Stimulated activated CD8-positive, alpha-beta memory T cell treated with anti-CD3 and anti-CD28 coated beads, Interleukin-4, amount 100 ng/mL, for 48 hours (primary cell): ENCODE data around the gene PNPLA7.

Source experiments
- DNase-seq: peaks from one replicate; pipeline ENCODE4 v3.0.0-alpha.2; 2020

PNPLA7 gene

DNA sequence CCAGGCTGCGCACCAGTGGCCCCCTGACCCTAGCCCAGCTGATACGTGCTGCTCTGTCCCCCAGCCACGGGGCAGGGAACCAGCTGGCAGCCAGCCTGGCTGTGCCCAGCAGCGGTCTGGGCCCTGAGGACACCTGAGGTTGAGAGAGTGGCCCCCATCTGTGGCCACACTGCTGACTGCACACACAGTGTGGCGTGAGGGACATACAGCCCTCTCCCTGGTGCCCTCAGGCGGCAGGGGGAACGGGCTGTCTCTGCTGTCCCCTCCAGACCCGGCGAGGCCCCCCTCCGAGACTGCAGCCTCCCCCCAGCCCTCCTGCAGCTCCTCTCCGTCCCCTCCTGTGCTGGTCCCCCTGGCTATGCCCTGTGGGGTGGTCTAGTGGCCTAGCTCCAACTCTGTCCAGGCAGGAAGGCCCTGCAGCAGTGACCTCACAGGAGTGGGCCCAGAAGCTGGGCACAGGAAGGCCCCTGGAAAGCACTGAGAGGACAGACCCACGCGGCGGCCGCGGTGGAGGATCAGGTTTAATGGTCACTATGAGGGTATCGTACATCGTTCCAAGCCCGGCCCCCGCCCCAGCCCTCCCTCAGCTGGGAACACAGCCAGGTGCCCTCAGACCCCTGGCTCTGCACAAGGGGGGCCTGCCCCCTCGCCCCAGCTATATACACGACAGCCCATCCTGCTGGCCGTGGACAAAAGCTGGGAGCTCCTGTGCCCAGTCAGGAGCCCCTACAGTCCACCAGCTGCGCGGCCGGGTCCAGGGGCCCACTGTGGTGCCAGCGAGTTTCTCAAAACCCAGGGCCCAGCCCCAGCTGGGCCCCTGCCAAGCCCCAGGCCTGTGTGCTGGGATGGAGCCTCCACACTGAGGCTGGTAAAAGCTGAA is 102.2 kb downstream of the PNPLA7 start:
- no peak for DNase-seq

DNA sequence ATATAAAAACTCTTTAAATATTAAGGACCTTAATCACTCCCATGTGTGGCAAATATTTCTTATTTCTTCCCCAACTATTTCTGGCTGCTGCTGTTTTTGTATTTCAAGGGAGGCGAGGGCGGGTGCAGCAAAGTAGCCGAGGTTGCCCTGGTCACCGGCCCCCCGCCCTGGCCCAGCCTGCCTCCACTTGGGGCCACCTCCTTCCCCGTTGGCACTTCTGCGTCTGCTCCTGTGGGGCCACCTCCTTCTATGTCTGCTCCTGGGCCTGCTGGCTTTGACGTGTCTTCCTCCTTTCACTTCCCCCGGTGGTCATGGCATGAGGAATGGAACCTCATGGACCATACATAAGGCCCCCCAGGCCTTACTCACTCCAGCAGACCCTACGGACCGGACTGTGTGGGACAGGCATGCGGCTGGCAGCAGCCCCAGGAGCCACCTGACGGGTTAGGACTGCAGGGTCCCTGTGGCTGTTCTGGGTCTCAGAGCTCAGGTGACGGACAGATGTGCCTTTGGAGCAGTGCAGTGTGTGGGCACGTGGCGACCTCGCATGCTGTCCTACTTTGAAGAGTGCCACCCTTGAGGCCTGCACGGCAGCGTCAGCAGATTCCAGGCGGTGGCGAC is 103.2 kb downstream of the PNPLA7 start:
- no peak for DNase-seq

DNA sequence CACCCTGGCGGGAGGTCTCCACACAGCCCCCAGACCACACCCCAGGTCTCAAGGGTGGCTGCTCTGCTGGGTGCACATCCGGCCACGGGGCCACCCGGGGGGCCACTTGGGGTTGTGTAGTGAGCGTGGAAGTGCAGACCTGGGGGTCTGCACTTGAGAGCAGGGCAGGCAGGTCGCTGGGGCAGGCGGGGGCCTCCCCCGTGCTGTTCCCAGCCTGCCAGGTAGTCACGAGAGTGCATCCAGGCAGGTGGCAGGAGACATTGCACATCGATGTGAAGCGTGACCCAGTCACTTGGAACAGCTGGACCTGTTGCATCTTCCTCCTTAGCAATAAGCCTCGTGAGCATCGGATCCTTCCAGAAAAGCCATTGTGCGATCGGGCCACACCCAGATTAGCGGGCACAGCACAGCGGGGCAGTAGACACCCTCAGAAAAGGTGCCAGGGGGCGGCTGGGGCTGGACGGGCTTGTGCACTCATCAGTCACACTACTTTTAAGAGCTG is 104.2 kb downstream of the PNPLA7 start:
- no peak for DNase-seq

DNA sequence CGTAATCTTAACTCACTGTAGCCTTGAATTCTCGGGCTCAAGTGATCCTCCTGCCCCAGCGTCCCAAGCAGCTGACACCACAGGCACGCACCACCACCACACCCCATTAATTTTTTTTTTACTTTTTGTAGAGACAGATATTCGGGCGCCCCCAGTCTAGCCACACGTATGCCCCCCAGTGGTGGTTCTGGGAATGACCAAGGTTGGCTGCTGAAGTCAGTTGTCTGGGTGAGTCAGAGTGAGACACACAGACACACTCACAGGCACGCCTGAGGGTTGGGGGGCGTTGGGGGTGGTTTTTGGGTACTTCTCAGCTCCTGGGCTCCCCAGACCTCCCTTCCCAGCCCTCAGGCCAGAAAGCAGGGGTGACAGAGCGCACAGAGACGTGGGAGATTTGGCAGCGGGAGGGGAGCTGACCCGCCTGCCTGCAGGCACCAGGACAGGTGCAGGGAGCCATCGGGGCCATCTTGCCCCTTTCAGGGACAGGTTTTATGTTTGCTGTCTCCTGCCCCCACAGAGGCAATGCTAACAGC is 104.9 kb downstream of the PNPLA7 start:
- peak; percentile 93 for DNase-seq

- DNase-seq = no peak
Observed at GRCh38 chr9:137444106-137444790, 106.0 kb downstream of the PNPLA7 start.

GRCh38 chr9:137441935-137442321 is 108.3 kb downstream of the PNPLA7 start:
- DNase-seq = no peak

GRCh38 chr9:137441289-137441934 is 108.8 kb downstream of the PNPLA7 start, which contains the start of gene ENTPD8:
Gene ENTPD8 (minus strand): TSS chr9:137441357. CDS start chr9:137438285, 3,072 bp downstream.
- DNase-seq = no peak

DNA sequence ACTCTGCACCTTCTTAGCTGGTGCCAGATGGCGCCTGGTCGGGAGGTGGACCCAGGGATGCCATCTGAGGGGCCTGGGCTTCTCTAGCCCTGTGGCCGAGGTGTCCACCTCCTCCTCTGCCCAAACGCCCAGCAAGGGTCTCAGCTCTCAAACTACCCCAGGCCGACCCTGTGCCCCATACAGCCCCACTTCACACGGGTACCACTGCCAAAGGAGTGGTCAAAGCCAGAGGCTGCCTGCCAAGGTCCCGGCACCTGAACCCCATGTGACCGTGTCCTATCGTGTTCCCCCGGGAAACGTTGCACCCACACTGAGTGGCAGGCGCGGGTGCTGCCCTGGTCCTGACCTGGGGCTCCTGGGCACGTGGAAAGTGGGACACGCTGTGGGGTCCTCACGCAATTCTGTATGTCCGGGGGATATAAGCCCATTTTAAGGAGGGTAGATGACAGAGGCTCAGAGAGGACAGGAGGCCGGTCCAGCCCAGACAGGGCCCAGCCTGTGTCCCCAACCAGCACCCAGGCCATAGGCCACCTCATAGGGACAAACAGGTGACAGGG is 111.0 kb downstream of the PNPLA7 start:
- DNase-seq = no peak

DNA sequence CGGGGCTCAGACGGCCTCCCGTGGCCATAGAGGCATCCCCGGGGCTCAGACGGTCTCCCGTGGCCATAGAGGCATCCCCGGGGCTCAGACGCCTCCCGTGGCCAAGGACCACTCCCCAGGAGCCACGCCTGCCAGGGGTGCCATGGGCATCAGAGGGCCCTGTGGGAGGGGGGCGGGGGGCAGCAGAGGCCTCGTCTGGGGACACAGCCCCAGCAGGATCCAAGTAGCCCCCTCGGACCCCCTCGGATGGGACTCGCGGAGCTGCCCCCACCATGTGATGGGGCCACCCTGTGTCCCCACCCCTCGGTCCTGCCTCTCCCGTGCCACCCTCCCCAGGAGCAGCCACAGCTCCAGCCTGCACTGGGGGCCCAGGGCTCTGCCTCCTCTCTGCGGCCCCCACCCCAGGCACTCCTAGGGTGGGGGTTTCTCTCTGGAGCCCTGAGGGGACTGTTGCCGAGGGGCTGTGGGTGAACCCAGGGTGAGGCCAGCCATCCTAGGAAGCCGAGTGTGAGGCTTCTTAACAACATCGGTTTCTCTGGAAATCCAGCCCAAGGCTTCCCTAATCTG is 111.5 kb downstream of the PNPLA7 start:
- DNase-seq = no peak

GRCh38 chr9:137437691-137438590 is 112.3 kb downstream of the PNPLA7 start:
- DNase-seq = no peak

GRCh38 chr9:137436761-137437600 is 113.2 kb downstream of the PNPLA7 start:
- no peak for DNase-seq

GRCh38 chr9:137435980-137436760 is 114.0 kb downstream of the PNPLA7 start:
- no peak for DNase-seq

GRCh38 chr9:137435381-137435891 is 114.8 kb downstream of the PNPLA7 start:
- no peak for DNase-seq

GRCh38 chr9:137434498-137435380 is 115.5 kb downstream of the PNPLA7 start:
- DNase-seq = no peak

DNA sequence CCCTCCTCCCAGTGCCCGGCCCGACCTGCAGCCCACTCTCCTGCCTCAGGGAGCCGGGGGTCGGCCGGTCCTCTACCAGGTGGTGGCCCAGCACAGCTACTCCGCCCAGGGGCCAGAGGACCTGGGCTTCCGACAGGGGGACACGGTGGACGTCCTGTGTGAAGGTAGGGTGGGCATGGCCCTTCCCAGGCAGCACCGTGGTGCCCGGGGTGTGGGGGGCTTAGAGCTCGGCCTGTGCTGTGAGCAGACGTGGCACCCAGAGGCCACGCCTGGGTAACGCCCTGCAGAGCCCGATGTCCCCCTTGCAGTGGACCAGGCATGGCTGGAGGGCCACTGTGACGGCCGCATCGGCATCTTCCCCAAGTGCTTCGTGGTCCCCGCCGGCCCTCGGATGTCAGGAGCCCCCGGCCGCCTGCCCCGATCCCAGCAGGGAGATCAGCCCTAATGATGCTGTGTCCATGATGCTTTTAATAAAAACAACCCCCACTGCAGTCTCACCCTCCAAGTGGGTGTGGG is 116.2 kb downstream of the PNPLA7 start:
- DNase-seq = no peak

GRCh38 chr9:137433349-137433915 is 116.8 kb downstream of the PNPLA7 start:
- DNase-seq = no peak

DNA sequence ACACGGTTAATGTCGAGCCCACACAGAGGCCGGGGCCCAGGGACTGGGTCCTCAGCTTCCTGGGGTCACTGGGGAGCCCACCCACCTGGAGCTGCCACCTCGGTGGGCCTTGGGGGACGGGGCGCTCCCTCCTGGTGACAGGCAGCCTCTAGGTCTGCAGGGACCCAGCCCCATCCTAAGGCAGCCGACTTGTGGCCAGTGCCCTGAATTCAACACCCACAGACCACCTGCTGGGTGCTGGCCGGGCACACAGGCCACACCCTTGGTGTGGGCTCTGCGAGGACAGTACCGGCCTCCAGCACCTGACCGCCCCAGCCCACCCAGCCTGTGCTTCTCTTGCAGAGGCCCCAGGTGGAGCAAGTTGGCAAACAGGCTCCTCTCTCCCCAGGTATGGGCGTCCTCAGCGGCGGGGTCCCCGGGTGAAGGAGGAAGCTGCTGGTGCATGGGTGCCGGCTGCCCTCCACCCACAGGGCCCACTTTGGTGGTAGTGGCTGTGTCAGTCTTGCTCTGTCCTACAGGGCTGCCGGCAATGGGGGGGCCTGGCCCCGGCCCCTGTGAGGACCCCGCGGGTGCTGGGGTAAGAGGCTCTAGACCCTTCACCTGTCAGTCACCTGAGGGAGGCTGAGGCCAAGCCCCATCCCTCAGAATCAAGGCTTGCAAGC is 117.4 kb downstream of the PNPLA7 start:
- no peak for DNase-seq
